Activated CD4-positive, alpha-beta T cell treated with anti-CD3 and anti-CD28 coated beads, Interleukin-2, Interleukin-4, amounts not matched to agents 100 ng/mL and 50 ng/mL, durations not matched to agents 16 hours and 8 hours (primary cell): ENCODE measurements around the gene ASTN2.

ENCODE experiments used
- DNase-seq: peaks from one replicate; pipeline ENCODE4 v3.0.0-alpha.2; 2020; ENCODE audit warnings: low spot score

ASTN2 gene

GRCh38 chr9:117104716-117105495, 310.0 kb downstream of the ASTN2 start:
- no peak for DNase-seq

- no peak for DNase-seq
These were observed 310.7 kb downstream of the ASTN2 start for GRCh38 chr9:117104206-117104605.

GRCh38 chr9:117103438-117104110, 311.3 kb downstream of the ASTN2 start:
- no peak for DNase-seq

DNA sequence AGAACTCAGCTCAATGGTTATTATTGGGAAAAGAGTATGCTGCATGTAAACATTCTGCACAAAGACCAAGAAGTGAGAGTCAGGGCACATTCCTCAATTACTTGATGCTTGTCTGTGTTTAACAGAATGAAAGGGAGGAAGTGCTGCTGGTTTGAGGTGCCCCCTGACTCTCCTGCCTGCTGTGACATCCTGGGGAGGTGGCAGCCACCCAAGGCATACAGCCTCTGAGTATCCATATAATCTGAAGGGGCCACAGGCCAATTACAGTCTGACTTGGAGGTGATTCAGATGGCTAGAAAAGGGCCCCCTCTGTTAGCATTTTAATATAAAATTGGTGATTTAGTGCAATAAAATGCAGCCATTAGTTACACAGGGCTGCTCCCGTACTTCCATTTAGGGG, 313.8 kb downstream of the ASTN2 start:
- DNase-seq, result no peak

- DNase-seq, result no peak
These were observed 316.5 kb downstream of the ASTN2 start for GRCh38 chr9:117098331-117098730.

DNA sequence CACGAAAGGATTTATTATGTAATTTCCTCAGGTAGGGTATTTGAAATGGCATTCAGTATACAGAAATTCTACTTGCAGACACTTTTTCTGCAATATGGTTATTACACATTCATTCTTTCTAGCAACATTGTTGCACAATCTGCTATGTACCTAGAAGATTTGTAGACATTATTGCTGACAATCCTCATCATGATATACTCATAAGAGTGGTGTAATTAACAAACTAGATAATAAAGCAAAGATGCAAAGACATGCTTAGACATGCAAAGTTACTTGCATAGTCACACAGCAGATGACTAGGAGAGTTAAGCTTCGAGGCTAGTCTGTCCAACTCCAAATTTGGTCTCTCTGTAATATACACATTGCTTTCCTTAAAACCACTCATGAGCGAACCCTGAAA, 317.1 kb downstream of the ASTN2 start:
- DNase-seq, result no peak

- no peak for DNase-seq
These were observed 318.7 kb downstream of the ASTN2 start for GRCh38 chr9:117096138-117096537.

- no peak for DNase-seq
These were observed 319.8 kb downstream of the ASTN2 start for GRCh38 chr9:117095081-117095480.

DNA sequence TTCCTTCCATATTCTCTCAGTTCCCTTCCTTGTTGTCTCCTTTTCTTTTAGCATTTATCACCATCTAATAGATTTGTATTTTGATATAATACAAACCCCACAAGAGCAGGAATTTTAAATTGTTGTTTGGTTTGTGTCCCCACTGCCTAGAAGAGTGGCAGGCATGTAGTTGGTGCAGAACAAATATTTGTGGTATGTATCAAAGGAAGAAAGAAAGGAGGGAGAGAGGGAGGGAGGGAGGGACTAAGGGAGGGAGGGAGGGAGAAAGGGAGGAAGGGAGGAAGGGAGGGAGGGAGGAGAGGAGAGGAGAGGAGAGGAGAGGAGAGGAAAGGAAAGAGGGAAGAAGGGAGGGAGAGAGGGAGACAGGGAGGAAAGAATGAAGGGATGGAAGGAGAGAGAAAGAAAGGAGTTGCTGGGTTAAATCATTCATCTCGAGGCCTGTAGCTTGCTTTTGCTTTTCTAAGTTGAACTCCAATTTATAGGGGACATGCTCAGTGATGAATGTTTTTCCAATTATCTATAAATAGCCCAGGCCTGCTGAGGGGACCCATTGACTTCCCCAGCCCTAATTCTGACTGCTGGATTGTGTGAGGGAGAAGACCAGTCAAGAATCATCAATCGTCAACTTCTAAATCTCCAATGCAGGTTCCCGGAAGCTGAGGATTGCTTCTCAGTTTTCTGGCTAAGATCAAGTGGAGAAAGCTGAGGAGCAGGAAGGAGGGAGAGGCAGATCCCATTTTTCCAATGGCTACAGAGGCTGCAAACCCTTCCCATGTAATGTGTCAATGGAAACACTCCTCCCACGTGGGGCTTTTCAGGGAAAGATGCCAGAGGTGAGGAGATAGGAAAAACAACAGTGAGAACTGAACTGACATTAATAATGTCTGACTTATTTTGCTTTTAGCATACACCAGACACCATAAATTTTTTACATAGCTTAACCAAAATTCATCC, 320.7 kb downstream of the ASTN2 start:
- no peak for DNase-seq

- DNase-seq, result no peak
These were observed 322.3 kb downstream of the ASTN2 start for GRCh38 chr9:117092582-117092981.

DNA sequence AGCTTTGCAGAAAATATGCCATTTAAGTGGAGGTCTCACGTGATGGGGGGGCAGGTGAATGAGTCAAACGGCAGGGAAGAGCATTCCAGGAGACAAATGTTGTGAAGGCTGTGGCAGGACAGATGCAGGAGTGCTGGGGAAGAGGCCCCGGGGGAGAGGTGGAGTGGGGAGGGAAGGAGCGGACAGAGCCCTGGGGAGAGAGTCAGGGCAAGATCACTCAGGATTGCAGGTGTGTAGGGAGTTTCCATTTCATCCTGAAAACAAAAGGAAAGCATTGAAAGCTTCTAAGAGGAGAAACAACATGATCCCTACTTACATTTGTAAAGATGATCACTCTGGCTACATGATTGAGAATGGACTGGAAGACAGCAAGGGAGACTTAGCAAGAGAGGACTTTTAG, 323.3 kb downstream of the ASTN2 start:
- no peak for DNase-seq

DNA sequence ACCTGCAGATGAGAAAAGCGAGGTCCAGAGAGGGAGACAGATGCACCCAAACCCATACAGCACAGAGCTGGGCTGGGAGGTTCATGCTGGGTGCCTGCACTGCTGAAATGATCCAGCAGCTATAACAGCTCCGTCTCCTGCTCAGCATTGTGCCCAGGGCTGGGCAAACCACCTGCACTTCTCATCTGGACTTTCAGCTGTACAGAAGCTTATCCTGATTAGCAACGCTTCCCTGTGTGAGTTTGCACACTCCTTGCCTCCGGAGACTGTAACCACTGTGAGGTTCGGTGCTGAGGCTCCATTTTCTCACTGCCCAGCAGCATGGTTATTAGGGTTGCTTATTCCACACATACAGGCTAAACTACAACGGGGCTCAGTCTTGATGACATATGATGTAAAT, 326.1 kb downstream of the ASTN2 start:
- no peak for DNase-seq

DNA sequence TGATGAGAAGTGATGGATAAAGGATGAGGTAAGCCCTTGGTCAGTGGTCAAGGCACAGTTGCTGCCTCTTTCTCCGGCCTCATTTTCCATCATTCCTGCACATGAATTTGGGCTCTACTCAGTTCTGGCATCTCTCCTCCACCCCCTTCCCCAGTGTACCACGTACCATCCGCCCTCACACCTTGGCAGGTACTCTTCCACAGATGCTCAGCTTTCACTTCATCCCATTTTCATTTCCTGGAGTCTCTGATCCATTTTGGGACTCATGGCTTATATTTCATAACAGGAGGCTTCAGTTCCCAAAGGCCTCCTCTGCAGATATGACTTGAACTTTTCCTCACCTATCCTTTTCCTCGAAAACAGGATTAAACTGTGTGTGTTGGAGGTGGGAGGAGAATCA, 326.7 kb downstream of the ASTN2 start:
- no peak for DNase-seq

DNA sequence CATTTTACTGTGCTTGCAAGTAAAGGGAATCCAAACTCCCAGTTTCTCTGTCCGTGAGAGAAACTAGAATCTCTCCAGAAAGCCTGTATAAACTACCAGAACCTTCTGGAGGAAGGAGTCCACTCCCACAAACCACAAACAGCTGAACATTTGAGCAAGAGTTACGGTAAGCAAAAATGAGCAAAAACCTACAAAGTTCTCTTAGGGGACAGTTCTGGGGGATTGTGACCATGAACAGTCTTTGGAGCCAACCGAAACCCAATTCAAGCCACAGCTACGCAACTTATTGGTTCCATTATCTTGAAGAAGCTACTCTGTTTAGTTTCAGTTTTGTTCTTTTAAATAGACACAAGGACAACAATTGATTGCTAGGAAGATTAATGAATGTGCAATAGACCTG, 330.6 kb downstream of the ASTN2 start:
- DNase-seq, result no peak

DNA sequence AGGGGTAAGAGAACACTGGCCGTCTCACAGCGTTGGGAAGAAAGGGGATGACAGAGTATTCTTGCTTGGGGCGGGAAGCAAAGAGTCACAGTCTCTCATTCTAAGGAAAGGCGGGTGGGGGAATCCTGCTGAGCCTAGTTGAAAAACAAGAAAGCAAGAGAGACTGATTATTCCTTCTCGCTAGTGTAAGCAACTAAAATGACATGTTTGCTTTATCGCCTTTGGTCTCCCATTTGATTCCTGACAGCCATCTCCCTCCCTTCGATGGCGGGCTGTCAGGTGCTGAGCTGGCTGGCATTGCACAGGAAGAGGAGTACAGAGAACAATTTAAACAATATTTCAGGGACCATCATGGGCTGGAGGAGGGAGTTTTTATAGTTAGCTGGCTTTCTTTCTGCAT, 331.3 kb downstream of the ASTN2 start:
- DNase-seq, result no peak

- DNase-seq, result no peak
These were observed 333.1 kb downstream of the ASTN2 start for GRCh38 chr9:117081641-117082317.

- DNase-seq, result no peak
These were observed 334.0 kb downstream of the ASTN2 start for GRCh38 chr9:117080765-117081390.

- DNase-seq, result no peak
These were observed 338.1 kb downstream of the ASTN2 start for GRCh38 chr9:117076571-117077290.

DNA sequence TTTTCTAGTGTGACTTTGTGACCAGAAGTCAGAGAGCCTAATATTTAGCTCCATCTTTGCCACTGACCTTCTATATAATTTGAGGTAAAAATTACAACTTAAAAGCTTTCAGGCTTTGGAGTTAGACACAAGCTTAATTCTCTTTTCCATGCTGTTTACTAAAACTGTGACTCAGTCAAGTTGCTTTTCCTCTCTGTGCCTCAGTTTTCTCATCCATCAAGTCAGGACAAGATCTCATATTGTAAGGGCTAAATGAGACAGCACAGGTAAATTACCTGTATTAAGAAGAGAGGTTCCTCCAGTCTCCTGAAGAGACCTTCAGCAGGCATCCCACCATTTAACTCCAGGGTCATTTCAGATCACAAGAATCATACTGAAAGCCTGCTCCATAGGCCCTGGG, 339.2 kb downstream of the ASTN2 start:
- no peak for DNase-seq

GRCh38 chr9:117074784-117075520, 339.9 kb downstream of the ASTN2 start:
- no peak for DNase-seq
